HepG2 (cell line): ENCODE results near the gene NKX1-2. TPM values are rescaled to one million over a fixed set of nuclear protein-coding genes. Genes with fewer than 3 reads are reported as not detected.

Experiments
- ATAC-seq: fragments of 200-7000 bp; cut with Tn5 transposase; 3 replicates; pipeline ENCODE4 v1.9.1; 2020; ENCODE audit warnings: mild to moderate bottlenecking, moderate library complexity
- BruUV-seq: library from RNA; stranded (reverse); fragments of 400-500 nt; replicated peaks from 2 replicates; lab custom pipeline; 2021; lab: Mats Ljungman, UMichigan
- CTCF ChIA-PET: fragments of 300-600 bp; formaldehyde crosslinking; extraction: SDS; loops from one replicate; lab custom pipeline; 2021; ENCODE audit warnings: low total read pairs, inconsistent platforms, low intra/inter-chr PET ratio; lab: Yijun Ruan, JAX
- POLR2A ChIA-PET: fragments of 350-600 bp; sonication (Branson Sonifier 250); formaldehyde crosslinking; loops from one replicate; lab custom pipeline; 2020; ENCODE audit warnings: antibody characterized with exemption, inconsistent platforms; lab: Yijun Ruan, JAX
- DNase-seq: peaks from one replicate; pipeline ENCODE4 v3.0.0-alpha.2; 2015; ENCODE audit warnings: low spot score
- FAIRE-seq: peaks from 3 replicates; lab custom pipeline; 2011; peaks lifted over from hg19 to GRCh38; lab: Jason Lieb, UNC
- H2AFZ ChIP-seq: one replicate; pipeline ENCODE4 v1.6.1; 2011; ENCODE audit warnings: low read length, inconsistent platforms
- H3K27ac ChIP-seq: fragments of 300-600 bp; 3 replicates; pipeline ENCODE4 v1.8.0; 2011; ENCODE audit warnings: mixed run types, mild to moderate bottlenecking, mixed read lengths, low read length, inconsistent platforms; ENCODE audit not compliant: insufficient read depth; ENCODE audit errors: extremely low read length
- H3K27me3 ChIP-seq, 2 experiments: fragments of 200-600 bp in 1 of 2; 2 replicates in 1 of 2; 3 replicates in 1 of 2; pipeline versions ENCODE4 v1.6.0 to v1.8.0; 2011; ENCODE audit warnings: low read length in 2 of 2, mild to moderate bottlenecking in 2 of 2, moderate library complexity in 2 of 2, inconsistent platforms in 1 of 2; ENCODE audit not compliant: insufficient read depth in 2 of 2, control insufficient read depth in 1 of 2
- H3K36me3 ChIP-seq, 2 experiments: fragments of 200-600 bp in 1 of 2; replicated peaks in 1 of 2; 2 replicates in 1 of 2; 3 replicates in 1 of 2; pipeline versions ENCODE4 v1.5.1 to v1.8.0; 2011; ENCODE audit warnings: low read length in 2 of 2, inconsistent platforms in 1 of 2; ENCODE audit not compliant: insufficient read depth in 2 of 2, control insufficient read depth in 1 of 2
- H3K4me1 ChIP-seq: 2 replicates; pipeline ENCODE4 v1.5.1; 2012; ENCODE audit warnings: low read length, inconsistent platforms; ENCODE audit not compliant: insufficient read depth
- H3K4me2 ChIP-seq: 2 replicates; pipeline ENCODE4 v1.6.0; 2011; ENCODE audit warnings: low read depth, low read length, inconsistent platforms
- H3K4me3 ChIP-seq, 3 experiments: fragments of 200-600 bp in 1 of 3; sonication (generic), shearing (Covaris generic) in 1 of 3; replicated peaks in 1 of 3; 2 replicates each; pipeline ENCODE4 v1.5.1; 2011 to 2016; ENCODE audit warnings: low read length in 3 of 3, inconsistent platforms in 2 of 3, low read depth in 2 of 3, mild to moderate bottlenecking in 2 of 3, control low read depth in 1 of 3, mixed read lengths in 1 of 3; ENCODE audit not compliant: insufficient read depth in 1 of 3
- H3K79me2 ChIP-seq: one replicate; pipeline ENCODE4 v1.6.1; 2011; ENCODE audit warnings: low read length, inconsistent platforms; ENCODE audit not compliant: insufficient read depth
- H3K9ac ChIP-seq: 2 replicates; pipeline ENCODE4 v1.6.0; 2011; ENCODE audit warnings: mild to moderate bottlenecking, low read depth, low read length, inconsistent platforms; ENCODE audit not compliant: insufficient read depth
- H3K9me3 ChIP-seq: 2 replicates; pipeline ENCODE4 v1.5.1; 2012; ENCODE audit warnings: mild to moderate bottlenecking, low read length
- H4K20me1 ChIP-seq: 2 replicates; pipeline ENCODE4 v1.6.0; 2011; ENCODE audit warnings: inconsistent platforms, mild to moderate bottlenecking, low read length, moderate library complexity; ENCODE audit not compliant: insufficient read depth
- ARID2 ChIP-seq: sonication (generic); formaldehyde crosslinking; IDR thresholded peaks from 2 replicates; pipeline ENCODE4 v1.8.1; 2022; ENCODE audit warnings: mild to moderate bottlenecking, missing genetic modification reagents, borderline replicate concordance
- CENPT ChIP-seq: sonication (generic); formaldehyde crosslinking; IDR thresholded peaks from 2 replicates; pipeline ENCODE4 v1.8.0; 2022; ENCODE audit warnings: low read depth, mild to moderate bottlenecking, moderate library complexity, missing genetic modification reagents
- ETV6 ChIP-seq: sonication (generic); formaldehyde crosslinking; conservative IDR thresholded peaks from 2 replicates; pipeline ENCODE4 v1.4.0; 2020; ENCODE audit warnings: missing genetic modification reagents
- RFX3 ChIP-seq: IDR thresholded peaks from 2 replicates; pipeline ENCODE4 v1.6.1; 2016; ENCODE audit warnings: missing biosample characterization, missing genetic modification reagents
- SRSF9 ChIP-seq: fragments of 200-400 bp; formaldehyde crosslinking; IDR thresholded peaks from 2 replicates; pipeline ENCODE4 v1.6.1; 2018; ENCODE audit warnings: borderline replicate concordance, mild to moderate bottlenecking, low read depth, low read length; ENCODE audit not compliant: insufficient read depth, poor library complexity, severe bottlenecking
- TGIF2 ChIP-seq: IDR thresholded peaks from 2 replicates; pipeline ENCODE4 v1.6.1; 2016; ENCODE audit warnings: control low read depth, missing compliant biosample characterization
- ZC3H13 ChIP-seq: sonication (generic); formaldehyde crosslinking; IDR thresholded peaks from 2 replicates; pipeline ENCODE4 v1.8.1; 2023; ENCODE audit warnings: mild to moderate bottlenecking, missing genetic modification reagents, moderate library complexity
- ZNF496 ChIP-seq: sonication (generic); formaldehyde crosslinking; IDR thresholded peaks from 2 replicates; pipeline ENCODE4 v1.8.1; 2023; ENCODE audit warnings: mild to moderate bottlenecking, moderate library complexity, missing genetic modification reagents; ENCODE audit not compliant: insufficient replicate concordance
- WGBS: methylation state at CpG from one replicate; pipeline ENCODE4 v1.1.6; 2017; ENCODE audit warnings: low lambda C conversion rate; 5-methylcytosine and 5-hydroxymethylcytosine counted together
- in situ Hi-C: cut with HindIII; loops from 2 replicates; pipeline ENCODE4 v1.10.0; 2017; ENCODE audit warnings: low pct_unique_long_range_greater_than_20kb; ENCODE audit not compliant: extremely low pct_ligation_motif_present
- intact Hi-C: fragments of 100-400 bp; cut with micrococcal nuclease; formaldehyde crosslinking; loops from one replicate; pipeline ENCODE4 v1.10.0; 2022; ENCODE audit not compliant: unreplicated experiment
- polyA plus RNA-seq, 8 experiments: library from polyadenylated mRNA; depleted of rRNA in 3 of 8; stranded (reverse) in 7 of 8; unstranded in 1 of 8; fragments of >200 nt; fragmentation: Illumina TruSeq in 4 of 8; extraction: Trizol in 4 of 8; gene quantifications; 2 replicates each; pipeline versions ENCODE4 v1.2.1 to v1.2.3, GENCODE V29; 2011 to 2016; ENCODE audit warnings: low read depth in 4 of 8, missing spikeins in 1 of 8, mixed read lengths in 1 of 8; ENCODE audit not compliant: insufficient read depth in 1 of 8
- total RNA-seq, 5 experiments: library from RNA; depleted of rRNA; stranded (reverse); fragments of >200 nt; fragmentation: Illumina TruSeq; extraction: Trizol; gene quantifications; 2 replicates each; pipeline ENCODE4 v1.2.3, GENCODE V29; 2016; ENCODE audit warnings: low read depth in 1 of 5
- TF ChIP-seq, protein P1 (sequence below), 2 experiments: fragments of 450-650 bp in 1 of 2; sonication (generic) in 1 of 2; formaldehyde crosslinking in 1 of 2; IDR thresholded peaks; 2 replicates each; pipeline versions ENCODE4 v1.6.1 to v1.8.0; 2016 to 2022; ENCODE audit warnings: antibody characterized with exemption in 1 of 2, mild to moderate bottlenecking in 1 of 2, missing genetic modification reagents in 1 of 2

Gene NKX1-2
- total and polyA plus RNA-seq, 2 of the 13 experiments (the other 11 are each of a cell fraction or from before 2014, with no cell fraction given): not detected

DNA sequence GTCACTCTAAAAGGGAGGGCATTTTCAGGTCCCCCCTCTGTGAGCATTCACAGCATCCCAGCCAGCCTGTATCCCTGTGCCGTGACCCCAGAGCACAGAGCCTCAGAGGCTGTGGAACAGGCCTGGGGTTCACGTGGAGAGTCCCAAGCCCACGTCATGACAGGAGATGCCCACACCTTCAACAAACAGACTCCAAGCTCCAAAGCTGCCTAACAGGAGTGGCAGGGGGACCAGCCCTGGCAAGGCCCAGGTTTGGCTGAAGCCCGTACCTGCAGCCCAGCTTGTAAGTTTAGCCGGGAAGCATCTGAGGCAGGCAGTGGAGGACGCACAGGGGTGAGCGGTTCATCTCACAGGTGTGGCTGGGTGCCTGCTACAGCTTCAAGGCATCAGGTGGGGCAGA is 45.3 kb upstream of the NKX1-2 start:
- Histone ChIP-seq H3K9me3 (no peaks in the 10 kb centered on the region), H3K36me3 (no peaks in the 10 kb centered on the region), H3K9ac (no peak overlapping the region), H3K4me2 (no peak overlapping the region), H3K27ac (no peak overlapping the region), H3K27me3 (no peaks in the 10 kb centered on the region), H3K4me3 (no peak overlapping the region), H3K4me1 (peaks cover 14% of the 10 kb centered on the region), H4K20me1 (no peaks in the 10 kb centered on the region), H3K79me2 (no peaks in the 10 kb centered on the region), H2AFZ (no peak overlapping the region)
- TF ChIP-seq, protein P1, sequence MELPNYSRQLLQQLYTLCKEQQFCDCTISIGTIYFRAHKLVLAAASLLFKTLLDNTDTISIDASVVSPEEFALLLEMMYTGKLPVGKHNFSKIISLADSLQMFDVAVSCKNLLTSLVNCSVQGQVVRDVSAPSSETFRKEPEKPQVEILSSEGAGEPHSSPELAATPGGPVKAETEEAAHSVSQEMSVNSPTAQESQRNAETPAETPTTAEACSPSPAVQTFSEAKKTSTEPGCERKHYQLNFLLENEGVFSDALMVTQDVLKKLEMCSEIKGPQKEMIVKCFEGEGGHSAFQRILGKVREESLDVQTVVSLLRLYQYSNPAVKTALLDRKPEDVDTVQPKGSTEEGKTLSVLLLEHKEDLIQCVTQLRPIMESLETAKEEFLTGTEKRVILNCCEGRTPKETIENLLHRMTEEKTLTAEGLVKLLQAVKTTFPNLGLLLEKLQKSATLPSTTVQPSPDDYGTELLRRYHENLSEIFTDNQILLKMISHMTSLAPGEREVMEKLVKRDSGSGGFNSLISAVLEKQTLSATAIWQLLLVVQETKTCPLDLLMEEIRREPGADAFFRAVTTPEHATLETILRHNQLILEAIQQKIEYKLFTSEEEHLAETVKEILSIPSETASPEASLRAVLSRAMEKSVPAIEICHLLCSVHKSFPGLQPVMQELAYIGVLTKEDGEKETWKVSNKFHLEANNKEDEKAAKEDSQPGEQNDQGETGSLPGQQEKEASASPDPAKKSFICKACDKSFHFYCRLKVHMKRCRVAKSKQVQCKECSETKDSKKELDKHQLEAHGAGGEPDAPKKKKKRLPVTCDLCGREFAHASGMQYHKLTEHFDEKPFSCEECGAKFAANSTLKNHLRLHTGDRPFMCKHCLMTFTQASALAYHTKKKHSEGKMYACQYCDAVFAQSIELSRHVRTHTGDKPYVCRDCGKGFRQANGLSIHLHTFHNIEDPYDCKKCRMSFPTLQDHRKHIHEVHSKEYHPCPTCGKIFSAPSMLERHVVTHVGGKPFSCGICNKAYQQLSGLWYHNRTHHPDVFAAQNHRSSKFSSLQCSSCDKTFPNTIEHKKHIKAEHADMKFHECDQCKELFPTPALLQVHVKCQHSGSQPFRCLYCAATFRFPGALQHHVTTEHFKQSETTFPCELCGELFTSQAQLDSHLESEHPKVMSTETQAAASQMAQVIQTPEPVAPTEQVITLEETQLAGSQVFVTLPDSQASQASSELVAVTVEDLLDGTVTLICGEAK (IDR thresholded peaks at IDR 0.05): no peak
- TF ChIP-seq, protein P1 (CRISPR knock-in tag; IDR thresholded peaks at IDR 0.05): no peak
- TF ChIP-seq ZNF496 (CRISPR knock-in tag): no peak
- no peak for TF ChIP-seq TGIF2
- no peak for TF ChIP-seq CENPT (CRISPR knock-in tag)
- no peak for TF ChIP-seq ZC3H13
- no peak for TF ChIP-seq RFX3 (CRISPR knock-in tag)
- TF ChIP-seq ETV6: no peak
- no peak for TF ChIP-seq ARID2 (CRISPR knock-in tag)
- no peak for TF ChIP-seq SRSF9
- intact Hi-C loops (no loop called here), in situ Hi-C loops (no loop called here)
- BruUV-seq: no TSS peak
- FAIRE-seq (no peak), ATAC-seq (no peak), DNase-seq (no peak)
- WGBS: 89% methylated on average over 7 of the region's 7 CpGs
- CTCF ChIA-PET: no interaction called here
- POLR2A ChIA-PET: interaction anchor here (0.8 to 1.7 kb wide), 2 partner anchors 76 to 77 kb away, joined by 3 to 4 read pairs; partner anchors contain the start of gene OAT
